GM10266 (cell line): ENCODE results near the gene GNPTG.

Experiments used
- DNase-seq: peaks from one replicate; pipeline ENCODE4 v3.0.0; 2012; ENCODE audit errors: extremely low spot score
- TF ChIP-seq, protein P1 (sequence below): IDR thresholded peaks from 2 replicates; pipeline ENCODE4 v1.5.1; 2012; ENCODE audit warnings: mild to moderate bottlenecking, low read depth; ENCODE audit not compliant: control insufficient read depth, insufficient read depth; ENCODE audit errors: missing control alignments

The GNPTG gene

GRCh38 chr16:1320658-1321240 is 31.0 kb upstream of the GNPTG start:
- no peak for DNase-seq
- TF ChIP-seq, protein P1, sequence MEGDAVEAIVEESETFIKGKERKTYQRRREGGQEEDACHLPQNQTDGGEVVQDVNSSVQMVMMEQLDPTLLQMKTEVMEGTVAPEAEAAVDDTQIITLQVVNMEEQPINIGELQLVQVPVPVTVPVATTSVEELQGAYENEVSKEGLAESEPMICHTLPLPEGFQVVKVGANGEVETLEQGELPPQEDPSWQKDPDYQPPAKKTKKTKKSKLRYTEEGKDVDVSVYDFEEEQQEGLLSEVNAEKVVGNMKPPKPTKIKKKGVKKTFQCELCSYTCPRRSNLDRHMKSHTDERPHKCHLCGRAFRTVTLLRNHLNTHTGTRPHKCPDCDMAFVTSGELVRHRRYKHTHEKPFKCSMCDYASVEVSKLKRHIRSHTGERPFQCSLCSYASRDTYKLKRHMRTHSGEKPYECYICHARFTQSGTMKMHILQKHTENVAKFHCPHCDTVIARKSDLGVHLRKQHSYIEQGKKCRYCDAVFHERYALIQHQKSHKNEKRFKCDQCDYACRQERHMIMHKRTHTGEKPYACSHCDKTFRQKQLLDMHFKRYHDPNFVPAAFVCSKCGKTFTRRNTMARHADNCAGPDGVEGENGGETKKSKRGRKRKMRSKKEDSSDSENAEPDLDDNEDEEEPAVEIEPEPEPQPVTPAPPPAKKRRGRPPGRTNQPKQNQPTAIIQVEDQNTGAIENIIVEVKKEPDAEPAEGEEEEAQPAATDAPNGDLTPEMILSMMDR = no peak

DNA sequence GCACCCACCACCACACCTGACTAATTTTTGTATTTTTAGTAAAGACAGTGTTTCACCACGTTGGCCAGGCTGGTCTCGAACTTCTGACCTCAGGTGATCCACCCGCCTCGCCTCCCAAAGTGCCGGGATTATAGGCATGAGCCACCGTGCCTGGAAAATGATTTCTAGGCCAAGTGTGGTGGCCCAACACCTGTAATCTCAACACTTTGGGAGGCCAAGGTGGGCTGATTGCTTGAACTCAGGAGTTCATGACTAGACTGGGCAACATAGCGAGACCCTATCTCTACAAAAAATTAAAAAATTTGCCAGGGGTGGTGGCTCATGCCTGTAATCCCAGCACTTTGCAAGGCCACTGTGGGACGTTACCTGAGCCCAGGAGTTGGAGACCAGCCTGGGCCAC is 29.3 kb upstream of the GNPTG start:
- TF ChIP-seq, protein P1 = no peak
- DNase-seq = no peak

DNA sequence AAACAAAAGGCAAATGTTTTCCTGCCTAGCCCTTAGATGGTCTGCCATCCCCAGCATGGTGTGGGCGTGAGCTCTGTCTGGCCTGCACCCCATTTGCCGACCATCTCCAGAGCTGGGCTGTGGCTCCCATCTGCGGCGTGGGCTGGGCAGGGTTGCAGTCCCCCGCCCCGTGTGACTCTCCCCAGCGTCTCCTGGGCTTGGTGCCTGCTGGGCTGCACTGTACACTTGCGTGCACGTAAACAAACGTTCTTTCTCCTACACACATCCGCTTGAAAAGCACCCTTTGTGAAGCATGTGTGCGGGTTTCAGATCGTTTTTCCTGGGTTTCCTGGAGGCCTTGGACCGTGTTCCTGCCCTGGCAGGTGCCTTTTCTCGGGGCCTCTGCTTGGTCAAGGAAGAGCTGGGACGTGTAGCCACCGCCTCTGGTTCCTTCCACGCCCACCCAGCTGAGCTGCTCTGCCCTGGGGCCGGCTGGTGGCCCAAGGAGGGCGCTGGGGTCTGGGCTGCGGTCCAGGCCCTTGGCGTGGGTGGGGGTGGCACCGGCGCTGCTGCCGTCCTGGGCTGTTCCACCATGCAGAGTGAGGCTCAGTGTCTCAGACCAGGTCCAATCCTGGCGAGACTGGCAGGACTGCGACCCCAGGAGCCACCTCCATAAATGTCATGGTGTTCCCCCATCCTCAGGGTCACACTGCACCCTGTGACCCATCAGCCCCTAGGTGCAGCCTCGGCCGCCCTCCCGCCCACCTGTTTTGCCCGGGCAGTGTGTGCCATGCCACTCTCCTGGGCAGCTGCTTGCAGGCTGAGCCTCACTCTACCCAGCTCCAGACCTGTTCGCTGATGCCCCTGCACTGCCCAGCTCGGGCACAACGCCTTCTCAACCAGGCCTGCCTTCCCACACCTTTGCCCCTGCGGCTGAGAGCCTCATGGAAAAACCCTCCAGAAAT is 28.2 kb upstream of the GNPTG start:
- TF ChIP-seq, protein P1 = no peak
- no peak for DNase-seq

- TF ChIP-seq, protein P1 = no peak
- DNase-seq = no peak
These were observed 27.4 kb upstream of the GNPTG start for GRCh38 chr16:1324286-1324826.

DNA sequence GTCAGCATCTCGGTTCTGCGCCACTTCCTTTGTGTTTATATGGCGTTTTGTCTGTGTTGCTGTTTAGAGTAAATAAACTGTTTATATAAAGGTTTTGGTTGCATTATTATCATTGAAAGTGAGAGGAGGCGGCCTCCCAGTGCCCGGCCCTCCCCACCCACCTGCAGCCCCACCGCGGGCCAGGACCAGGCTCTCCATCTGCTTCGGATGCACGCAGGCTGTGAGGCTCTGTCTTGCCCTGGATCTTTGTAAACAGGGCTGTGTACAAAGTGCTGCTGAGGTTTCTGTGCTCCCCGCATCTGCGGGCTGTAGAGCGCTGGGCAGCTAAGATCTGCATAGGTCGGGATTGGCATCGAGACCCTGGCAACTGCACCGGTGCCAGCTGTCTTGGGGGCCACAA is 26.5 kb upstream of the GNPTG start:
- DNase-seq = no peak
- TF ChIP-seq, protein P1 = no peak

- TF ChIP-seq, protein P1 = no peak
- DNase-seq = no peak
These were observed 25.9 kb upstream of the GNPTG start for GRCh38 chr16:1325673-1326371.
